AML-193 (cell line): ENCODE data around the gene KCNJ6.
"Not testable (repeated sequence)": the region's sequence is repeated elsewhere in the genome, so short reads cannot be mapped to it uniquely, and the experiment has no call there.

Experiments
- DNase-seq, 2 experiments: peaks; one replicate each; lab custom pipeline; 2025; lab: John Stamatoyannopoulos, UW

The KCNJ6 gene

GRCh38 chr21:37771181-37771580, 145.1 kb downstream of the KCNJ6 start:
- DNase-seq = no peak

DNA sequence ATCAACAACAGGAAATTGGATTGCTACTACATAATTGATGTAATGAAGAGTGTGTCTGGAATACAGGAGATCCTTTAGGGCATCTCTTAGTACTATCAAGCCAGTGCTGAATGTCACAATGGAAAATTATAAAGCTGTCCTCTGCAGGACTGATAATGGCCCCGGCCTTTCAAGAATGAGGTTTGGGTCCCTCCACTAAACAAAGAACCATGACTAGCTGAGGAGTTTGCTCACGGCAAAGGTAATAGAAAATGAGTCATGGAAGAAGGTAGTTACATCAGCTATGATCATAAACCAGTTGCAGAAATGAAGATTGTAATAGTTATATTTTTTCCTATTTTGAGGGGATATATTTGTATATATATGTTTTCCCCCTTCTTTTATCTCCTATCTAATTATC, 145.8 kb downstream of the KCNJ6 start:
- DNase-seq = no peak

- DNase-seq = no peak
Observed at GRCh38 chr21:37769656-37770055, 146.6 kb downstream of the KCNJ6 start.

GRCh38 chr21:37767984-37768383, 148.3 kb downstream of the KCNJ6 start:
- no peak for DNase-seq

DNA sequence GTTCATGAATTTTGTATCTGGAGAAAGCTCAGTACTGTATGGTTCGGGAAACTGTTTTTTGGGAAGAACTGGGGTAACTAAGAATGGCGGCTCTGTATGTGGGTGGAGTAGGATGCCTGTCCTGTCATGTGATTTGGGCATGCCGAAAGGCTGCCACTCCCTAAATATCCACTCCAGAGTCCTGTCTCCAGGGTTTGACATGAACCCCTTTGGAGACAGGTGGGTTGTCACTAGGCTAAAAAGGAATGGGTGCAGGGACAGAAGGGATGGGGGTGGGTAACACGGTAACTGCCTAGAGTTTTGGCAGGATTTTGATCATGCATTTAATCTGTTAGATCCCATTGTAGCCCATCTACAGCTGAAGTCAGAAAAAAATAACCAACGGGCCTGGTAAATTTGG, 150.1 kb downstream of the KCNJ6 start:
- DNase-seq = no peak

DNA sequence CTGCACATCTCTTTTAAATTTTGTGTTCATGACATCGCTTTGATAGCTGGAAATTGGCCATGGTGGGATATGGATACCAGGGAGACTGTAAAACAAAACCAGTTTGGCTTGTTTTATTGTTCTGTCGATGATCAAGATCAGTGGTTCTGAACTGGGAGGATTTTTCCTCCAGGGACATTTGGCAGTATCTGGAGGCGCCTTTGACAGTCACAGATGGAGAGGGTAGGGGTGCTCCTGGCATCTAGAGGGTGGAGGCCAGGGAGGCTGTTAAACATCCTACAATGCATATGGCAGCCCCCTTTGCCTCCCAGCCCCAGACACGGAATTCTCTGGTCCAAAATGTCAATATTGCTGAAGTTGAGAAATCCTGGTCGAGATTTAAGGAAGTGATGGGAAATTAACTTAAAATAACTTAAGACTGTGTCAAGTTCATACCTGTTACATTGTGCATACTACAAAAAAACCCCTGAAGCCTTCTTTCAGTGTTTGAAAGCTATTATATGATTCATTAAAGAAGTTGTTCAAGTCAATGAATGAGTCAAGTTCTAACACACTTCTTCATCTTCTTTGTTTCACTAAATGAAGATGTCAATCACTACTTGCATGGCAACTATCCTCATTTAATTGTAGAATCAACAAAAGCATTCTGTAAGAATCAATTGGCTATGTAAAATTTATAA, 150.9 kb downstream of the KCNJ6 start:
- no peak for DNase-seq

DNA sequence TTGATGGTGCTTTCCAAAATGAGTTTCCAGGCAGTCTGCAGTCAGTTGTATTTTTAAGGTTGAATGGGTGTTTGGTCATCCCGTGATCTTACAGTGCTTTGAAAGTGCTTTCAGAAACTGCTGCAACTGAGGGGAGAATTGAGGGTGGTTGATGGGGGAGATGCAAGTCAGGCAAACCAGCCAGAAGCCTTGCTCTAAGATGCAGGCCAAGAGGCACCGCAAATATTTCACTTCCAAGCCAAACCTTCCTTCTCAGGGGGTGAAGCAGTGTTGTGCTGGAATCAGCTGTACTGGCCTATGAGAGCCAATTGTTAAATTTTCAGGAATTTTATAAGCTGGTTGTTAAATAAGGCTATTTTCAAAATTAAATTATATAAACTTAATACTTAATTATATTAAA, 151.6 kb downstream of the KCNJ6 start:
- DNase-seq = no peak

DNA sequence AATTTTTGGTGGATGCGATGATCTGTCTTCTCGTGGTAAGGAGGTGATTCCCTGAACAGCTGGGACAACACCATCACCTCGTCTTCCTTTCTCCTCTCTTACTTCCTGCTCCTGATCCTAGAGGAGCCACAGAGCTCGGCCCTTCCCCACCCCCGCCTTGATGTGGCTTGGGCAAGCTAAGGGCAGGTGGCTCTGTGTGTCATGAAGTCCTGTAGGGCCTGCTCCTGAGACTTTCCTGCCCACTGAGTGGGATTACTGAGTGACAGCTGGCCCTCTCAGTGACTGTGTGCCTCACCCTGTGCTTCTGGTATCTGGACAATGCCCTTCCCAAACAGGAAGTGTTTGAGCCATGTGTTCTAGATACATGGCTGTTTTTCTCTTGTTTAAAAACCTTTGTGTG, 153.0 kb downstream of the KCNJ6 start:
- DNase-seq = no peak

- no peak for DNase-seq
Observed at GRCh38 chr21:37762606-37763005, 153.7 kb downstream of the KCNJ6 start.

- DNase-seq = not testable (repeated sequence)
Observed at GRCh38 chr21:37761406-37761805, 154.9 kb downstream of the KCNJ6 start.

- no peak for DNase-seq
Observed at GRCh38 chr21:37759777-37760176, 156.5 kb downstream of the KCNJ6 start.

DNA sequence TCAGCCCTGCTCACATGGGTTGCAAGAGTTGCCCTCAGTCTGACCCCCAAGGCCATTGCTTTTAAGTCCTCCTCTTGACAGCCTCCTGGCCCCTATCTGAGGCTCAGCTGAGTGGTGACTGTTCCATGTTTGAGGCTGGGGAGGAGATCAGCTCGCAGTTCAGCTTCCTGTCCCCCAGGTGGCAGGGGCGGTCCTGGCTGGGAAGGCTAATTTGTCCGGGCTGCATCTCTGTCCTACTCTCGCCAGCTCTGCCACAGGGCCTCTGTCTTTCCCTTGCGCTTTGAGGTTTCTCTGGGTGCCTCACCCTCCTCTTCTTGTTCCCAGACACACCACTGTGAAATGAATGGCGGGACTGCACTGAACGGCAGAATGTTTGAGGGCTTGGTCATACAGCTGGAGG, 157.3 kb downstream of the KCNJ6 start:
- peak; percentile 2 to 19 for DNase-seq

DNA sequence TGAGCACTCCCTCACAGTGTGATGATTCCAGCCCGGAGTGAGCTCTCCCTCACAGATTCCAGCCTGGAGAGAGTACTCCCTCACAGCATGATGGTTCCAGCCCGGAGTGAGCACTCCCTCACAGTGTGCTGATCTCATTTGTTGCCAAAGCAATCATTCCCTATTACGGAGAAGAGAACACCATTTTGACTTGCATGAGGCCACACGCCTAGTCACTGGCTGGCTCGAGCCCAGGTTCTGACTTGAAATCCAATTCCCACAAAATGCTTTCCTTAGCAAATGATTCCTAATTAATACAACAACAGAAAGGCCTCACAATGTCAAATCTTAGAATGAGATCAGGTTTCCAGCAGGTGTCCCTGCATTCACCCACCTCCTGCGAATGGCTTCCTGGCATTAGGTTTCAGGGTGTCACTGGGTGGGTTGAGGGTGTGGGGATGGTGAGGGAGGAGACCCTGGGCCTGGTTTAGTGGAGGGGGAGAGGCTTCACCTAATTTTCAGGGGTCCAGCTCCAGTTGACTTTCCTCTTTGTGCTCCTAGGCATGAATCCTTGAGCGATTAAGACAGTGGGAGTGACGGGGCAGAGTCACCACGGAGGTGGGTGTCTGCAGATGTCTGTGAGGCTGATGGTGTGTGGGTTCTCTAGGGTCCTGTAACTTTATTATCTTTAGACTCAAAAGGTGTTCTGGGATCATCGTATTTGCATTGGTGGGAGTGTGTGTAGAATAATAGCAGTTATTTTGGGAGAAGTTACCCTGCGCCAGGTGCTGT, 158.5 kb downstream of the KCNJ6 start:
- no peak for DNase-seq

GRCh38 chr21:37753122-37753599, 163.1 kb downstream of the KCNJ6 start:
- DNase-seq = no peak

DNA sequence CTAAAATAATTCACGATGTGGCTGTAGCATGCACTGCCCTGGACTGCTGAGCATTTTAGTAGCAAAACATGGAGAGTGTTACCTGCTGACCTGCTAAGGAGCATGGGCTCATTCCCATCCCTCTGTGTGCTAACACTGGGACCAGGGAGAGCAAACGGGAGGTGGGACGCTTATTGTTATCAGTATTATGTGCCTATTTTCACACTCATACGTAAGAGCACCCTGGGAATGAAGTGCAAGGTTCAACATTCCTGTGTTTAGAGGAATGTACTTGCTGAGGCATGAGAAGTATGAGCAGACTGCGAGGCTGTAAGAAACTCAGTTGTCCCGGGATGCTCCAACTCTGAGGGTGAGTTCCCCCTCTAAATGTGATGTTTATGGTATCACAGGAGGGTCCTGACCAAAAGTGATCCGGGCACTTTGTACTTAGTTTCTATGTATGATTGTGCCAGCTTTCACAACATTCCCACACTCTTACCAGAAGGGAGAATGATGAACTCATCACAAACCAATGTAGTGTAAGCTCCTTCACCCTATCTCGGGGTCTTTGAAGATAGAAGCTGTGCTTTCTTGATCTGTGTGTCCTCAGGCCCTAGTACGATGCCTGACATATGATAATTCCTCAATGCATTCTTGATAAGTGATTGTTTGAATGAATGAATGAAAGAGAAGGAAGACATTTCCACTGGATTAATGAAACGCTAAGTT, 164.8 kb downstream of the KCNJ6 start:
- no peak for DNase-seq

DNA sequence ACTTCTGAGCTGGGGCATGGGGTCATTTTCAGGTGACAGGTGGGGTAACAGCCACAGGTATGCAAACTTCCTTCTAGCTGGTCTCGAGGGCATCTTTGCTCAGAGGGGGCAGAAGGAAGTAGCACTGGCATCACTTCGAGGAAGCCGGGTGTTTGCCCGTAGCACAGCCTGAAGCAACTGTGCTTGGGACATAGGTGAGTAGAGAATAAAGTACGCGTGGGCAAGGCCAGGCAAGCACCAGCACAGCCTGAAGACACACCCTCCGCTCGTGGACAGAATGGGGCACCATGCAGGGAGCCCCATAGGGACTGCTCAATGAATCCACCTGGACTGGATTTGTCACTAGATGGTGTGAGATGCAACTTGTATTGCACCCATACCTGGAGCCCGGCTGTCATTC, 167.1 kb downstream of the KCNJ6 start:
- no peak for DNase-seq

DNA sequence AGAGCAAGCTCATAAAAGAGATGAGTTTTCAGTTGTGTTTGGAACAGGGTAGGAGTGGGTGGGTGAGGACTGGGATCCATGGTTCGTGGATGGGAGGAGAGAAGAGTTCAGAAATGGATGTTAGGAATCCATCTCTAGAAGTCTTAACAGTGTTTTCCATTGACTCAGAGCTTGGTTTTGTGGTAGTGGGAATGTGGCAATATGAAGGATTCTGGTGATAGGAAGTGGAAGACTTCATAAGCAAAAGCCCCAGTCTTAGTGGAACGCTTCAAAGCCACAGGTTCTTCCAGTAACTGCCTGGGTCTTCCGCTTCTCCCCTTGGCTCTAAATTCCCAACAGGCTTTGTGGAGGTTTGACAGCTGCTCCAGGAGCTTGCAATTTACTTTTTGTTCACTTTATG, 167.9 kb downstream of the KCNJ6 start:
- DNase-seq = no peak

DNA sequence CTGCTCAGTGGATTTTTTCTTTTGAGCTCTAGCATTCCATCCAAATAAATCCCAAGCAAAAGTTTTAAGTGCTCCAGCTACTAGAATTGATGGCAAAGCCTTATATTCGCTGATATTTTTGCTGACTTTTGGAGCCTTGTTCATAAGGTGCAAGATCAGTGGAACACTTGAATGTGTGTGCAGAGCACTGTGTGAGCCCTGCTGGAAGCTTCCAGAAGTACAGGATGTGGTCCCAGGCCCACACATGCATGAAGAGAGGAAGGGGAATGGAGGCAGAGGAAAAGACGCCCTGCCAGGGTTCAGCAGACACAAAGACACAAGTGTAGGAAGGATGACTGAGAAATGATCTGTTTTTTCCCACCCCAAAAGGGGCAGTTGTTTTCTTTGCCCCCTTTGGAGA, 169.4 kb downstream of the KCNJ6 start:
- no peak for DNase-seq

DNA sequence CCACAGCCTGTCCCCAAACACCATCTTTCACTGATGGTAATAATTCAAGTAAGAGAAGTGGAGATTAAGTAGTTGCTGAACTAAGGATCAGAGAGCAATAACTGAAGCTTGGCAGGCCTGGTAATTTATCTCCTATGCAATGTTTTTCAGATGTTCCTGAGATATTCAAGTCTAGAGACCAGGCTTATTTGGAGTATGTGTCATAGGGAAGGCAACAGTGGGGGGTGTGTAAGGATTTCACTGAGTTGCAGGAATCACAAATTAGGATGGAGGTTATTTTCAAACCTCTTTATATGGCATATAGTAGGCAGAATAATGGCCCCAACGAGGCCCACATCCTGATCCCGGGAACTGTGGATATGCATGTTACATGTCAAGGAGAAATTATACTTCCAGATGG, 171.7 kb downstream of the KCNJ6 start:
- no peak for DNase-seq

- DNase-seq = no peak
Observed at GRCh38 chr21:37742532-37742931, 173.7 kb downstream of the KCNJ6 start.

GRCh38 chr21:37742115-37742514, 174.1 kb downstream of the KCNJ6 start:
- DNase-seq = no peak

- DNase-seq = no peak
Observed at GRCh38 chr21:37737996-37738395, 178.3 kb downstream of the KCNJ6 start.

DNA sequence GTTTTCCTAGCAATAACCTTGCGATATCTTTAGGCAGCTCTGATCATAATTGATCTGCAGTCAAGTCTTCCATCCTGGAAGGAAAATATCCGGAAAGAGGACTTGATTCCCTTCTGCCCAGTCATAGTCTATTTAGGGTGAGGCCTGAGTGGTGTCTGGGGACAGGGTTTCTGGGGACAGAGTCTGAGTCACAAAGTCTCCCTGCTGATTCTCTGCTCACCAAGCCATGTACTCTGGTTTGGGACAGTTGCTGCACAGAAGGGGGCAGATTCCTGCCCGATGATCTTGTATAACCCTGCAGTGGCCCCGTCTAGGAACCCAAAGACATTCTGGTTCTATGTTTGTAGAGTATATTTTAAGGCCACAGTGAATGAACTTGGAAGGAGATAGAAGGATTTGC, 178.8 kb downstream of the KCNJ6 start:
- DNase-seq = no peak
